NOMO-1 (cell line): ENCODE data around the gene PLA2G15.

Experiments used
- DNase-seq, 2 experiments: peaks; one replicate each; lab custom pipeline; 2025; ENCODE audit not compliant: unreplicated experiment in 2 of 2; lab: John Stamatoyannopoulos, UW

PLA2G15 gene, protein sequence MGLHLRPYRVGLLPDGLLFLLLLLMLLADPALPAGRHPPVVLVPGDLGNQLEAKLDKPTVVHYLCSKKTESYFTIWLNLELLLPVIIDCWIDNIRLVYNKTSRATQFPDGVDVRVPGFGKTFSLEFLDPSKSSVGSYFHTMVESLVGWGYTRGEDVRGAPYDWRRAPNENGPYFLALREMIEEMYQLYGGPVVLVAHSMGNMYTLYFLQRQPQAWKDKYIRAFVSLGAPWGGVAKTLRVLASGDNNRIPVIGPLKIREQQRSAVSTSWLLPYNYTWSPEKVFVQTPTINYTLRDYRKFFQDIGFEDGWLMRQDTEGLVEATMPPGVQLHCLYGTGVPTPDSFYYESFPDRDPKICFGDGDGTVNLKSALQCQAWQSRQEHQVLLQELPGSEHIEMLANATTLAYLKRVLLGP

DNA sequence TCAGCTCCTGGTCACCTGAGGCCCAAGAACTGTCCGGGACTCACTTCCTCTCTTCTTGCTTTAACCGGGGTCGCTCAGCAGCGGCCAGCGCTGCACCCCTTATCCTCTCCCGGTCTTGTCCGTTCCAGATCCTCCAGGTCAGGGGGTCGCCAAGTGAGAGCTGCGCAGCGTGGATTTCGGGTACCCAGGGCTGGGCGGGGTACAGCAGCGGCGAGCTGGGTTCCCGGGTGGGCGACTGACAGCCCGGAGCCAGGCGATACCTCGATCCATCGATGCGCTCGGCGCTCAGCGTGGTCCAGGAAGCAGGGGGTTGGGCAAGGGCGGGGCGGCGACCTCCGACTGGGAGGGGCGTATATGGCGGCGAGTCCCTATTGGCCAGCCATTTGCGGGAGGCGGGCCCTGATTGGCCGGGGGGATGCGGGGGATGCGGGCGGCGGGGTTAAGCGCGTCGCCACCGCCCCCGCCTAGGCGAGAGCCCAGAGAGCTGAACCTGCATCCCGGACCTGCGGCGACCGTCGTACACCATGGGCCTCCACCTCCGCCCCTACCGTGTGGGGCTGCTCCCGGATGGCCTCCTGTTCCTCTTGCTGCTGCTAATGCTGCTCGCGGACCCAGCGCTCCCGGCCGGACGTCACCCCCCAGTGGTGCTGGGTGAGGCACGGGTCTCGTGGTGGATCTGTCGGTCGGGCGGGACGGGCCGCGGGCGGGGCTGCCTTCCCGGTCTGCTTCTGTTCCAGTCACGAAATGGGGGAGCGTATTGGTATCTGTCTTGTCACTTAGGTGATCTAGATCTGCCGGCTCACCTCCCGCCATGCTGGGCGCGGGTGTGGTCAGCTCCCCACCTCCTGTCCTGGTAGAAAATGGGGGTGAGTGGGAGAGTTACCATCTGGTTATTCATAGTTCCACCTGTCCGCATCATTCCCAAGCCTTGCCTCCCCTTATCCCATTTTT lies at the start of gene PLA2G15:
TSS of gene PLA2G15 (plus strand) at position 471 of the 951 bp plus-strand sequence. CDS start at position 525, 54 bp downstream.
- DNase-seq: peak; percentile 80 to 88

GRCh38 chr16:68197250-68197649 lies 47.9 kb upstream of the PLA2G15 start:
- no peak for DNase-seq

DNA sequence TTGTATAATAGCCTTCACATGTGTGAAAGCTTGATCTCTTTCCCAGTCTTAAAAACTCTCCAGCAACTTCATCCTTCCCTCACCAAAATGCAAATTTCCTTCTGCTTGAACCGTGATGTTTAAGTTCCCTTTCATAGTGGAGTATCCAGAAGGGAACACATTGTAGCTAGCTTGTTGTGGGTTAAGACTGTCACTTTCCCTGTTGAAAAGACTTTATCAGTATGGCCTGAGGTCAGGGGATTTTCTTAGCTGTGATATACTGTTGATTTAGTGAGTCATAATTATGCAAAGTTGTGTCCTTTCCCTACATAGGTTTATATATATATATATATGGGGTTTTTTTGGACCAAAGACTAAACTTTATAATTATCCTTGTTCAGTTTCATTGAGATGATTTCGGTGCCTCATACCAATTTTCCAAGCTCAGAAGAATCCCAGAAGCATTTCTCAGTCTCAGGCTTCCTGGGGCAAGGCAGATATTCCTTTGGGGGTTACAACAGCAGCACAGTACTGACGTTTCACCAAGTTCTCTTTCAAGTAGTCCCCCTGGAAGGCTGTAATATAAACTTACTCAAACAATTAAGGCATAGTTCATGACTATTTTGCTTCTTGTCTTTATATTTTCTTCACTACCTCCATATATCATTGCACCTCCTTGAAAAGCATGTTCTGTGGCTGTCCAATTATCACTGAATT lies 44.9 kb upstream of the PLA2G15 start:
- DNase-seq: no peak

DNA sequence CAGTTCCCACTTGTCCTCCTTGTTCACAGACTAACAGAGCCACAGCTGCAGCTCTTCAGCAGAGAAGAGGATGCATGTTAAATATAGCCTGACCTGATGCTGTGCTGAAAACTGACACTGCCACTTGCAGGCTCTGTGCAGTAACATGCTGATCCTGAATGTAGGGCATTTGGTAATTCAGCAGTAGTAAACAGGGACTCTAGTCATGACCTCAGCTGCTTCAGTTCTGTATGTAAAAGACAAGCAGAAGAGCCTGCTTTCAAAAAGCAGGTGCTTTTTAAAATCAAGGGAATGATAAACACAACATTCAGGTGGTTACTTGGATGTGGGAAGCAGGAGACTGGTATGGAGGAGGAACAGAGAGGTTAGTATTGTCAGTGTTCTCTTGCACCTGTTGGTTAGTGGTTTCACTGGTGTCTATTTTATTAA lies 43.1 kb upstream of the PLA2G15 start:
- no peak for DNase-seq

- DNase-seq: no peak
Observed at GRCh38 chr16:68206245-68206644, 38.9 kb upstream of the PLA2G15 start.

DNA sequence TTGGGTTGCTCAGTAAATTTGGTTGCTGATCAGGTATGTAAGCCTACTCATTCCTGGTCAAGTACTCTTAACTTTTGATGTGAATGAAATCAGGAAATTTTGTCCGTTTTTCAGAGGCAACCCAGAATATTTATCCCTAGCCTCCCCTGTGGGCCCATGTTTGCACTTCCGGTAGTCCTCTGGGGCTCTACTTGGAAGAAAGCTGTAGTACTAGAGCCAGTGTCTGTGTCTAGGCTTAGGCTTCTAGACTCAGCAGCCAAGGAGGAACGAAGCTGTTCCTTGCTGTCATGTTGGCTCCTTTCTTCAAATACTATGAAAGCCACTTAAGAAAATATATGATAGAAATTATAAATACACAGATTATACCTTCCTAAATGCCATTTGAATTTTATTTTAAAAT lies 30.4 kb upstream of the PLA2G15 start:
- DNase-seq: no peak

DNA sequence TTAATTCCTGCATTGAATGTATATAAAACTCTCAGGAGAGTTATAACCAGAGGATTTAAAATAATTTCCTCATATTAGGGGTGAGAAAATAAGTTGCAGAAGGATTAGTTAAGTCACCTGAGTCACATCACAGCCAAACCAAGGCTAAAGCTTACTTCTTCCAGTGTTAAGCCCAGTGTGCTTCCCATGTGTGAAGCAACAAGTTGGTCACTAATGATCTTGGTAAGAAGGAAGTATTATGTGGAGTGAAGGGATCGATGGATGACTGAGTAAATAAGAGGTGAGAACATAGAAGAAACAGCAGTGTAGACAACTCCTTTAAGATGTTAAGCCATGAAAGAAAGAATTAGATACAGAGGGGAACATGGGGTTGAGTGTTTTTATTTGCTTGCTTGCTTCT lies 29.9 kb upstream of the PLA2G15 start:
- no peak for DNase-seq

GRCh38 chr16:68216240-68216639 lies 28.9 kb upstream of the PLA2G15 start:
- DNase-seq: no peak

DNA sequence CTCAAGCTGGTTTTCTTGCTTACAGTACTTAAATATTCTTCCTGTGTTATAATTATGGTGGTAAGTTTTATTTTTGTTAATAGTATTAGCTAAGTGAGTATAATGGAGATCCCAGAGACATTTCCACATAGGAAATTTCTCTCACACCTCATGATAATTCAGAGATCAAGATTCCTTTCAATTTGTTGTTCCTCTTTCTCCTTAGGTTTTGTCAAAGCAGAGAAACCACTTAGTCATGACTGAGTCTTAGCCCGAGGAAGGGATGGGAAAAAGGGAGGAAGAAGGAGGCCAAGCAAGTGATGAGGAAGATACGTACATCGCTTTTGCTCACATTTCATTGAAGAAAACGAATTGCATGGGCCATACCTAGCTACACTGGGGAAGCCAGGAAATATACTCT lies 27.7 kb upstream of the PLA2G15 start:
- DNase-seq: no peak

DNA sequence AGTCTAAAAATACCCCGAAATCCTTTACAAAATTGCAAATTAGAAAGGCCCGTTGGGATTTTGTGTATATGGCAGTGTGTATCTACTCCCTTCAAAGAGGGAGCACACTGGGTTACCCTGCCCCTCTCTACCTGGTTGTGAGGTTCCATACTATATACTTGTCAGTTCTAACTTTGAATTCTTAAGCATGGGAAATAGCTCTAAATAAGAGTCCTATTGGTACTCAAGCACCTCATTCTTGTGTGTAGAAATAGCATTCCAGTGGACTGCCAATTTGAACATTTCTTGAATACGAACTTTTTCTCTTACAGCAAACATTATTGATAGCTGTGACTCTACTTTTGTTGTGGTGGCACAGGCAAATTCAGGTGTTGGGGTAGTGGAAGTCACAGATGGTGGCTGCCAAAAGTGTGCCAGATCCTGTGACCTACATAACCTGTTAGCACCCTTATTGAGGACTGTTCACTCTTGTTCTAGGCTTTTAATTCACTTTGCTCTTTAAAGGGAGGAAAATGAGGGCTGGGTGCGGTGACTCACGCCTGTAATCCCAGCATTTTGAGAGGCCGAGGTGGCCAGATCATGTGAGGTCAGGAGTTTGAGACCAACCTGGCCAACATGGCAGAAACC lies 25.3 kb upstream of the PLA2G15 start:
- no peak for DNase-seq

GRCh38 chr16:68223072-68223471 lies 22.1 kb upstream of the PLA2G15 start:
- no peak for DNase-seq

DNA sequence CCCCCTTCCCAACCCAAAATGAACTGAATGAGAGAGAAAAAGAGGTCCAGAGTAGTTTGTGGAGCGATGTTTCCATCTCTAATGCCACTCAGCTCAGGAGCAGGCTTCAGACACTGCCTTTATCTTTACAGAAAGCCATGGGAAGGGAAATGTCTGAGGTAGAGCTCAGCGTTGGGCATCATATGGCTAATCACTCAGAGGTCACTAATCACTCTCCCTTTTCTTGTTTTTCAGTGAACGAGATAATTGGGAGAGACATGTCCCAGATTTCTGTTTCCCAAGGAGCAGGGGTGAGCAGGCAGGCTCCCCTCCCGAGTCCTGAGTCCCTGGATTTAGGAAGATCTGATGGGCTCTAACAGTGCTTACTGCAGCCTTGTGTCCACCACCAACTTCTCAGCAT lies 19.1 kb upstream of the PLA2G15 start:
- no peak for DNase-seq

GRCh38 chr16:68227183-68227793 lies 17.9 kb upstream of the PLA2G15 start:
- no peak for DNase-seq

DNA sequence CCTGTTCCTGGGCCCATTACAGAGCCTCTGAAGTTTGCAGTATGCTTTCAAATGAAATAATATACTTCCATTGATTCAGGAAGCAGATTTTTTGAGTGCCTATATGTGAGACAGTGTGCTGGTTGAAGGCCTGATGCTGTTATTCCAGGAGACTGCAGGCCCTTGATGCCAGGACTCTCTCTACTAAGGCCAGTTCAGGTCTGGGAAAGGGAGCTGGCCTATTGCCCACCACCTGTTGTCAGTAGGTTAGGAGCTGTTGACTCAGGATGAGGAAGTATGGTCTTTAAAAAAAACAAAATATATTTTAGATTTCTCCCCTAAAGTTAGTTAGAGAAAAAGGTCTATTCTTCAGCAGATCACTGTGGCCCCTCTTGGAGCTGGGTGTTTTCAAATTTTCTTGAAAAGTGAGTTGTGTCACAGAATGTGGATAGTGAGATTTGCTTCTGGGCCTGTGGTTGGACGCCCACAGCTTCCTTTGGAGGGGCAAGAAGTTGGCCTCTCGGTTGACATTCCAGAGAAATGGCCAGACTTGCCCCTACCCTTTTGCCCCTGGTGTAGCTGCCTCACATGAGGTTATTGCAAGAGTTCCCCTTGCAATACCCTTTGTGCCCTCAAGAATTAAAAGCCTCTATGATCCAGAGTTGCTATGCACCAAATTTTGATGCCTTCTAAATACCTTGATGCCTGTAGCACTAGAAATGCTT lies 17.2 kb upstream of the PLA2G15 start:
- DNase-seq: no peak

DNA sequence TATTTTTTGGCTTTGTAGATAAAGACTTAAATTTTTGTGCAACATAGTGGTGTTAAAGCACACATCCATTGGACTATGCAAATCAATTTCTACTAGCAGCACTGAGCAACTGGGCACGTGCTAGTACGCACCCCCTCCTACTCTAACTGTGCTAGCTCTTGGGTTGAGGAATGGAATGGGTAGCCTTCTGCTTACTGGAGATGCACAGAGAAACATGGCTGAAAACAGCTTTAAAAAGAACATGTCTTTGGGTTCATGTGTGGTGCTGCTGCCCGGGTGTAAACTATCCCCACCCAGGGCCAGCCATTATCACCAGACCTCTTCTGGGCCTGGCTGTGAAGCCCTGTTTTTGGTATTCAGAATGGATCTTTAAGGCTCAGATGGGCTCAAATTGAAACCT lies 16.5 kb upstream of the PLA2G15 start:
- no peak for DNase-seq

DNA sequence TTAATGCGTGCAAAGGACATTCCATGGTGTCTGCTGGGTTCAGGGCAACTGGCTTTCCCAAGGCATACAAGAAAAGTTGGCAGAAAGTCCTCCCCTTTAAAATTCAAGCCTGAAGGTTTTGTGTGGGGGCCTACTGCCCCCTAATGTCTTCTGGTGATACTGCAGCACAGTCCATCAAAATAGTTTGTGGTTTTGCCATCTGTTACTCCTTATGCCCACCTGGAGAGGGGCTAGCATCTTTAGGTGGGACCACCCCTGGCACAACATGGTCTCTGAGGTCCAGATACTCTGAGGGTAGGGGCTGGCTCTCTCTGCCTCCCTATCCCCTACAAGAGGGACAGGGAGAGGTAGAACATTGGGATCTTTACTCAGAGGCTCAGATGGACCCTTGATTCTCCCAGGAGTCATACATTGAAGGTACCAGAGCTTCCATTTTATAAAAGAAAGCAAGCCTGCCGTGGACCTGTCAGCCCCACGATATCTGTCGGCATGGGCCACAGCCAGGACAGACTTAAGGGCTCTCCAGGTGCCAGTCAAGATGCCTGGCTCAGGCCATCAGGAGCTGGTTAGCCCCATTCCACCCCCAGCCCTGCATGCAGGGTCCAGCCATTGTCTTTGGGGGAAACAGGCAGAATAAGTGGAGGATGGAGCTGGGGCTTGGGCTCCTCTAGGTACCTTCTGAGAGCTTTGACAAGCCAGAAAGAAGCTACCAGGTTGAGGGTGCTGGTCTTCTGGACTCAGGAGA lies 15.6 kb upstream of the PLA2G15 start:
- peak in 1 of 2 experiments; percentile 22 for DNase-seq

DNA sequence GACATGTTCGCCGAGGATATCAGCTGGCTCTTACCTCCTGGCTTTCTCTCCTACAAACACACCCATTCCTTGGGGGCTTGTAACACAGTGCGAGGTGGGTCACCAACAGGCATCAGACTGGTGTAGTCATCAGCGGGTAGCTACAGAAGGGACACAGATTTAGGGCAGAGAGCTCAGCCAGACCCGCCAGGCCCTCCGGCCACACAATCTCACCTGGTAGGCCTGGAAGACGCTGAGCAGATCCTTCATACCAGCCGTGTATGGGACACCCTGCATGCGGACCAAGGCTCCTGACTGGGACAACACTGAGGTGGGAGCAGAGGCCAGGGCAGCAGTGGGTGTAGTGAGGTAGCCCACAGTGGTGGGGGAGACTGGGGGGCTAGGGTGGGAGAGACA lies 15.0 kb upstream of the PLA2G15 start:
- no peak for DNase-seq

- DNase-seq: no peak
Observed at GRCh38 chr16:68230956-68231355, 14.2 kb upstream of the PLA2G15 start.
